Gastrocnemius medialis (tissue), 4 donors: Measurements from ENCODE around the gene ASNS.

Source experiments
- POLR2A ChIP-seq, 2 donors: fragments of 450-650 bp; IDR thresholded peaks; one replicate each; pipeline ENCODE4 v1.6.1; 2017; ENCODE audit warnings: antibody characterized with exemption in 2 of 2, mild to moderate bottlenecking in 2 of 2, moderate library complexity in 2 of 2
- TF ChIP-seq, protein P1 (sequence below), 5 experiments: fragments of 450-650 bp in 3 of 5; fragments of 200-600 bp in 2 of 5; sonication (generic) in 2 of 5; IDR thresholded peaks in 4 of 5; conservative IDR thresholded peaks in 1 of 5; 1 replicate in 4 of 5; 2 replicates in 1 of 5; pipeline ENCODE4 v1.5.1; 2016 to 2019; ENCODE audit warnings: antibody characterized with exemption in 5 of 5, mild to moderate bottlenecking in 3 of 5, moderate library complexity in 3 of 5

DNA sequence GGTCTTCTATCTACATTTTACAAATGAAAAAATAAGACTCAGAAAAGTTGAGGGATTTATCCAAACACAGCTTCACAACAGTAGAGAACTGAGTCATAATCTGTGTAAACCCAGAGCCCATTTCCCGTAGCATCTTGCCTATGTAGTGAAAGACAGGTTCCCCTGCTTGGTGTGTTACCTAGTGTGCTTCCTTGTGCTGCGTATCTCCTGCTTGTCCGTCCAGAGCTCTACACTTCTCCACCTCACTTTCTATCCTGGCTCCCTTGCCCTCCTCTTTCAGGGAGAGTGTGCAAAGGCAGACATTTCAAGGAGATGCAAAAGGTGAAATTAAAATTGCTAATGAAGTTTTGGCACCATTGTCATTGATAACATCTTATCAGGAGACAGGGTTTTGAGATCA lies 1.4 kb upstream of the ASNS start:
- TF ChIP-seq, protein P1, sequence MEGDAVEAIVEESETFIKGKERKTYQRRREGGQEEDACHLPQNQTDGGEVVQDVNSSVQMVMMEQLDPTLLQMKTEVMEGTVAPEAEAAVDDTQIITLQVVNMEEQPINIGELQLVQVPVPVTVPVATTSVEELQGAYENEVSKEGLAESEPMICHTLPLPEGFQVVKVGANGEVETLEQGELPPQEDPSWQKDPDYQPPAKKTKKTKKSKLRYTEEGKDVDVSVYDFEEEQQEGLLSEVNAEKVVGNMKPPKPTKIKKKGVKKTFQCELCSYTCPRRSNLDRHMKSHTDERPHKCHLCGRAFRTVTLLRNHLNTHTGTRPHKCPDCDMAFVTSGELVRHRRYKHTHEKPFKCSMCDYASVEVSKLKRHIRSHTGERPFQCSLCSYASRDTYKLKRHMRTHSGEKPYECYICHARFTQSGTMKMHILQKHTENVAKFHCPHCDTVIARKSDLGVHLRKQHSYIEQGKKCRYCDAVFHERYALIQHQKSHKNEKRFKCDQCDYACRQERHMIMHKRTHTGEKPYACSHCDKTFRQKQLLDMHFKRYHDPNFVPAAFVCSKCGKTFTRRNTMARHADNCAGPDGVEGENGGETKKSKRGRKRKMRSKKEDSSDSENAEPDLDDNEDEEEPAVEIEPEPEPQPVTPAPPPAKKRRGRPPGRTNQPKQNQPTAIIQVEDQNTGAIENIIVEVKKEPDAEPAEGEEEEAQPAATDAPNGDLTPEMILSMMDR (IDR thresholded peaks at IDR 0.05 in 4 of 5, conservative IDR thresholded peaks at IDR 0.05 in 1 of 5): no peak
- no peak for TF ChIP-seq POLR2A (IDR thresholded peaks at IDR 0.05)
